GM15510 (cell line): ENCODE data around the gene ZNF44.

Experiments
- POLR2A ChIP-seq: IDR thresholded peaks from 3 replicates; pipeline ENCODE4 v1.6.1; 2011; ENCODE audit warnings: borderline replicate concordance; ENCODE audit not compliant: insufficient read length; ENCODE audit errors: extremely low read depth

The ZNF44 gene

DNA sequence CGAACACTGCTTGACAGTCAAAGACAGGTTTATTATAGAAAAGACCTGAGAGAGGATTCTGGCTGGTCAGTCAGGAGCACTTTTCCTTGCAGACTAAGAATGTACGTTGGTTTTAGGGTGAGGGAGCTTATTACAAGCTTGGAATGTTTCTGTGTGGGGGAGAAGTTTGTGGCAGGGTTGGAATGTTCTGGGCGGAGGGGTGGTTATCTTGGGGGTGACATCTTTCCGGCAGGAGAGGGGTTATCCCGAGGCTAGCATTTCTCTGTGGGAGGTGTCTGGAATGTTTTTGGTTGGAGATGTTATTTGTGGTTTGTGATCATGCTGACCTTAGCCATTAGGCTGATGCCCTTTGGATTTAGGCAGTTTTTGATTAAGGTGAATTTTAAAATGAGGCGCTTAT is 70.0 kb downstream of the ZNF44 start:
- TF ChIP-seq POLR2A: no peak

DNA sequence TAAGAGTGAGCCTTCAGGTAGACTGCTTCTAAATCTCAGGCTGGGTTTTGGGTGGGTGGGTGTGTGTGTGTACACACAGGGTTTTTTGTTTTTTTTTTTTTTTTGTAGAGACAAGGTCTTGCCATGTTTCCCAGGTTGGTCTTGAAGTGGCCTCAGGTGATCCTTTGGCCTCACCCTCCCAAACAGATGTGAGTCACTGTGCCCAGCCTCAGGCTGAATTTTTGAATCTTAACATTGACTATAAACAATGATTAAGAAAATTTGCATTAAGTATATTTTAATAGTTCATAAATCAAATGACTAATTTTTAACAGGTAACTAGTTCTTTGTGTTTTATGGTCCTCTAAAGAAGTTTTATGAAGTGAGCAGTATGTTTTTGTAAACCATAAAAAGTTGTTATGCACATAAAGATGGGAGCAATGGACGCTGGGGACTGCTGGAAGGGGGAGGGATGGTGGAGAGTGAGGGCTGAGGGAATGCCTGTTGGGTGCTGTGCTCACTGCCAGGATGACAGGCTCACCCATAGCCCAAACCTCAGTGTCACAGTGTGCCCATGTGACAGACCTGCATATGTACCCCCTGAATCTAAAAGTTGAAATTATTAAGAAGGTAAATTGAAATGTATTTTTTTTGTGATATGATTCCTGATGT is 71.6 kb downstream of the ZNF44 start:
- TF ChIP-seq POLR2A: no peak
